ENCODE data around the gene IGFBP2. TPM values are rescaled to one million over a fixed set of nuclear protein-coding genes. Genes with fewer than 3 reads are reported as not detected.
A peak's percentile ranks its signal among the peaks of the same experiment; 100 is the strongest.

Gene IGFBP2, protein sequence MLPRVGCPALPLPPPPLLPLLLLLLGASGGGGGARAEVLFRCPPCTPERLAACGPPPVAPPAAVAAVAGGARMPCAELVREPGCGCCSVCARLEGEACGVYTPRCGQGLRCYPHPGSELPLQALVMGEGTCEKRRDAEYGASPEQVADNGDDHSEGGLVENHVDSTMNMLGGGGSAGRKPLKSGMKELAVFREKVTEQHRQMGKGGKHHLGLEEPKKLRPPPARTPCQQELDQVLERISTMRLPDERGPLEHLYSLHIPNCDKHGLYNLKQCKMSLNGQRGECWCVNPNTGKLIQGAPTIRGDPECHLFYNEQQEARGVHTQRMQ
- total RNA-seq: 100 to 1,000 TPM in 2 of 4 donors, 10 to 100 TPM in 2; 10.5 to 155 (median 101) TPM

DNA sequence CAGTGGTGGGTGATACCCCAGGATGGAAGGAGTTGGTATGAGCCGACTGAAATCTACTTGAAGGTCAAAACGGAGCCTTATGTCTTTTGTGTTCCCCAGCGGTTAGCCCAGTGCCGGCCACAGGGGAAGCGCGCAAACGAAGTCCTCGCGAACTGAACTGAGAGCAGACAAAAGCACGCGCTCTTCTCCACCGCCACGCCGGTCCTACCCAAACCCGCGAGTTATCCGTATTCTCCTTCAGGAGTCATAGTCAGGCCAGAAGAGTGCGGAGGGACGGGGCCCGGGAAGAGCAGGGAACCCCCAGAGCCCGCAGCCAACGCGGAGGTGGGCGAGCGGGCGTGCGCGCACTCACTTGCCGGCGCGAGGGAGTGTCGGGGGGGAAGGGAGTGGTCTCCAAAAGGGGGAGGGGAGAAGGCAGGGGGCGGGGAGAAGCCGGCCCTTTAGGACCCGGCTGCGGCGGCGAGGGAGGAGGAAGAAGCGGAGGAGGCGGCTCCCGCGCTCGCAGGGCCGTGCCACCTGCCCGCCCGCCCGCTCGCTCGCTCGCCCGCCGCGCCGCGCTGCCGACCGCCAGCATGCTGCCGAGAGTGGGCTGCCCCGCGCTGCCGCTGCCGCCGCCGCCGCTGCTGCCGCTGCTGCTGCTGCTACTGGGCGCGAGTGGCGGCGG is at the start of gene IGFBP2:
Gene IGFBP2 (plus strand): TSS at position 469 of the 664 bp plus-strand sequence. CDS start 104 bp downstream, at position 573.
- 0 to 2% methylated on average over 9 to 59 of the region's 70 CpGs for WGBS, 2 donors (ENCODE audit: low coverage in 1 of 2)
- peak; percentile 52 for DNase-seq
- no peaks in the 10 kb centered on the region for H3K36me3 ChIP-seq
- no peaks in the 10 kb centered on the region for H3K9me3 ChIP-seq
- H3K27ac ChIP-seq: peak within 1 kb of the TSS; percentile 23 to 78 (median 64)
- in situ Hi-C loops (cut with MboI; ENCODE audit: low pct_ligation_motif_present in 1 of 4, low pct_unique_long_range_greater_than_20kb in 1 of 4, low sequenced_read_pairs in 3 of 4) (no loop called here), intact Hi-C loops (cut with DNase I; ENCODE audit: low total_unique reads) (no loop called here)
- no peak for TF ChIP-seq EP300 (IDR thresholded peaks at IDR 0.05; ENCODE audit: low read depth)
- no peak for TF ChIP-seq POLR2AphosphoS5 (IDR thresholded peaks at IDR 0.05)
- TF ChIP-seq, protein P1, sequence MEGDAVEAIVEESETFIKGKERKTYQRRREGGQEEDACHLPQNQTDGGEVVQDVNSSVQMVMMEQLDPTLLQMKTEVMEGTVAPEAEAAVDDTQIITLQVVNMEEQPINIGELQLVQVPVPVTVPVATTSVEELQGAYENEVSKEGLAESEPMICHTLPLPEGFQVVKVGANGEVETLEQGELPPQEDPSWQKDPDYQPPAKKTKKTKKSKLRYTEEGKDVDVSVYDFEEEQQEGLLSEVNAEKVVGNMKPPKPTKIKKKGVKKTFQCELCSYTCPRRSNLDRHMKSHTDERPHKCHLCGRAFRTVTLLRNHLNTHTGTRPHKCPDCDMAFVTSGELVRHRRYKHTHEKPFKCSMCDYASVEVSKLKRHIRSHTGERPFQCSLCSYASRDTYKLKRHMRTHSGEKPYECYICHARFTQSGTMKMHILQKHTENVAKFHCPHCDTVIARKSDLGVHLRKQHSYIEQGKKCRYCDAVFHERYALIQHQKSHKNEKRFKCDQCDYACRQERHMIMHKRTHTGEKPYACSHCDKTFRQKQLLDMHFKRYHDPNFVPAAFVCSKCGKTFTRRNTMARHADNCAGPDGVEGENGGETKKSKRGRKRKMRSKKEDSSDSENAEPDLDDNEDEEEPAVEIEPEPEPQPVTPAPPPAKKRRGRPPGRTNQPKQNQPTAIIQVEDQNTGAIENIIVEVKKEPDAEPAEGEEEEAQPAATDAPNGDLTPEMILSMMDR (IDR thresholded peaks at IDR 0.05): no peak
- no peak for TF ChIP-seq POLR2A (IDR thresholded peaks at IDR 0.05)
- peaks cover 58% of the 10 kb centered on the region for H3K27me3 ChIP-seq
- H3K4me3 ChIP-seq: peak within 1 kb of the TSS; percentile 43 to 65 (median 57)
- peaks cover 0 to 43% (median 33%) of the 10 kb centered on the region in 4 donors for H3K4me1 ChIP-seq

DNA sequence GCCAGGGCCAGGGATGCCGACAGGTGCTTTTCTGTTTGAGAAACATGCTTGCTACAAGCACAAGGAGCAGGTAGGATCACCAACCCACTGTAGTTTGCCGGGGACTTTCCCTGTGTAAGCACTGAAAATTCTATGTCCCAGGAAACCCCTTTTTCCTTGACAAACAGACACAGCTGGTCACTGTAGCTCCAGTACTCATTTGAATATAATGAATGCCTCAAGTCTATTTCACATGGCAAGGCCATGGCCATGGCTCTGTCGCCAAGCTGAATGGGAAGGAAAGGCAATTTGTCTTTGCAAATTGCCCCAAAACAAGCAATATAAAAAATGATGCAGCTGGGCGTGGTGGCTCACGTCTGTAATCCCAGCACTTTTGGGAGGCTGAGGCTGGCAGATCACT is 49.6 kb upstream of the IGFBP2 start:
- Histone ChIP-seq H3K4me1 (no peaks in the 10 kb centered on the region), H3K4me3 (no peak overlapping the region), H3K27me3 (no peaks in the 10 kb centered on the region), H3K9me3 (no peaks in the 10 kb centered on the region), H3K27ac (no peak overlapping the region), H3K36me3 (no peaks in the 10 kb centered on the region)
- TF ChIP-seq, protein P1 (IDR thresholded peaks at IDR 0.05): no peak
- TF ChIP-seq EP300 (IDR thresholded peaks at IDR 0.05; ENCODE audit: low read depth): no peak
- TF ChIP-seq POLR2AphosphoS5 (IDR thresholded peaks at IDR 0.05): no peak
- no peak for TF ChIP-seq POLR2A (IDR thresholded peaks at IDR 0.05)
- in situ Hi-C loops (cut with MboI; ENCODE audit: low pct_ligation_motif_present in 1 of 4, low pct_unique_long_range_greater_than_20kb in 1 of 4, low sequenced_read_pairs in 3 of 4): no loop called here
- intact Hi-C loops (cut with DNase I; ENCODE audit: low total_unique reads): no loop called here
- DNase-seq: no peak
- WGBS, 2 donors (ENCODE audit: low coverage in 1 of 2): 57 to 68% methylated on average over 4 to 5 of the region's 5 CpGs

DNA sequence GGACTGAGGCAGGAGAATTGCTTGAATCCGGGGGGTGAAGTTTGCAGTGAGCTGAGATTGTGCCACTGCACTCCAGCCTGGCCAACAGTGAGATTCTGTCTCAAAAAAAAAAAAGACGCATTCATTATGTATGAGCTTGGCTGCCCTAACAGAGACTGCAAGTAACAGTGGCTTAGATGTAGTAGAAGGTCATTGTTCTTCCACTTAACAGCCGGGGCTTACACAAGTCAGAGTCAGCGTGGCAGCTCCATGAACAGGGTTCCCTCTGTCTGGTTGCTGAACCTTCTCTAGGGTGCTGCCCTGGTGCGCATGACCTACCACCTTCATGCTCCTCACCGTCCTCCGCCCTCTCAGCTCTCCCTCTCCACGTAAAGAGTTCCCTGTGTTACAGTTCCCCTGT is 49.1 kb upstream of the IGFBP2 start:
- no peak for DNase-seq
- intact Hi-C loops (cut with DNase I; ENCODE audit: low total_unique reads): no loop called here
- H3K27ac ChIP-seq: no peak overlapping the region
- no peaks in the 10 kb centered on the region for H3K9me3 ChIP-seq
- 85% methylated on average over 8 of the region's 8 CpGs; no CpG with 5 or more reads in 1 of the 2 donors for WGBS, 2 donors (ENCODE audit: low coverage in 1 of 2)
- TF ChIP-seq POLR2A (IDR thresholded peaks at IDR 0.05) (no peak), EP300 (IDR thresholded peaks at IDR 0.05; ENCODE audit: low read depth) (no peak), POLR2AphosphoS5 (IDR thresholded peaks at IDR 0.05) (no peak)
- TF ChIP-seq, protein P1 (IDR thresholded peaks at IDR 0.05): no peak
- in situ Hi-C loops (cut with MboI; ENCODE audit: low pct_ligation_motif_present in 1 of 4, low pct_unique_long_range_greater_than_20kb in 1 of 4, low sequenced_read_pairs in 3 of 4): no loop called here
- H3K4me3 ChIP-seq: no peak overlapping the region
- no peaks in the 10 kb centered on the region for H3K27me3 ChIP-seq
- H3K36me3 ChIP-seq: no peaks in the 10 kb centered on the region
- no peaks in the 10 kb centered on the region for H3K4me1 ChIP-seq

DNA sequence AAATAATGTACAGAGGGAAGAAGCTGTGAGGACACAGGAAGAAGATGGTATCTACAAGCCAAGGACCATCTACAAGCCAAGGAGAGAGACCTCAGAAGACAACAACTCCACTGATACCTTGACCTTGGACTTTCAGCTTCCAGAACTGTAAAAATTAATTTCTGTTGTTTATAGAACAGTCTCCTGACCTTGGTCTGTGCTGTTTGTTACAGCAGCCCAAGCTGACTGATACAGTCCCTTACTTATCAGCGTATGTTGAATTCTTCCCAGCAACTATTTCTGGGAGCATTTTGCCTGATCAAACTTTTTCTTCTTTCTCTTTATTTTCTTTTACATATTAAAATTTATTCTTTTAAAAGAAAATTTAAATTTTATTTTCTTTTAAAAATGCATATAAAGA is 47.8 kb upstream of the IGFBP2 start:
- Histone ChIP-seq H3K4me3 (no peak overlapping the region), H3K36me3 (no peaks in the 10 kb centered on the region), H3K4me1 (peaks cover 0 to 11% (median 3%) of the 10 kb centered on the region in 4 donors), H3K27ac (no peak overlapping the region), H3K9me3 (no peaks in the 10 kb centered on the region), H3K27me3 (no peaks in the 10 kb centered on the region)
- intact Hi-C loops (cut with DNase I; ENCODE audit: low total_unique reads): no loop called here
- WGBS, 2 donors (ENCODE audit: low coverage in 1 of 2): 100% methylated on average over 1 of the region's 1 CpG
- TF ChIP-seq POLR2A (IDR thresholded peaks at IDR 0.05) (no peak), POLR2AphosphoS5 (IDR thresholded peaks at IDR 0.05) (no peak), EP300 (IDR thresholded peaks at IDR 0.05; ENCODE audit: low read depth) (no peak)
- TF ChIP-seq, protein P1 (IDR thresholded peaks at IDR 0.05): no peak
- DNase-seq: no peak
- in situ Hi-C loops (cut with MboI; ENCODE audit: low pct_ligation_motif_present in 1 of 4, low pct_unique_long_range_greater_than_20kb in 1 of 4, low sequenced_read_pairs in 3 of 4): no loop called here
